ENCODE data around the gene ST14. TPM values are rescaled to one million over a fixed set of nuclear protein-coding genes. Genes with fewer than 3 reads are reported as not detected.
A peak's percentile ranks its signal among the peaks of the same experiment; 100 is the strongest.

Gene ST14
- total RNA-seq, 1 experiment from 2014 or later, result 1.8 TPM

- intact Hi-C loops (cut with micrococcal nuclease; ENCODE audit: unreplicated experiment), result no loop called here
- DNase-seq (ENCODE audit: low read depth, low spot score) (no peak), ATAC-seq (no peak)
- H3K27ac ChIP-seq (ENCODE audit: low read length), result no peak overlapping the region
- no peak overlapping the region for H3K4me3 ChIP-seq (ENCODE audit: low read depth in 2 of 2, low read length in 2 of 2)
- ChIA-PET CTCF (no interaction called here), POLR2A (no interaction called here)
- in situ Hi-C loops (cut with HindIII; ENCODE audit: low pct_unique_long_range_greater_than_20kb, low sequenced_read_pairs), result no loop called here
- H3K36me3 ChIP-seq (ENCODE audit: control insufficient read depth, insufficient read depth, low read length), result no peaks in the 10 kb centered on the region
- TF ChIP-seq SIN3A (IDR thresholded peaks at IDR 0.05; ENCODE audit: borderline replicate concordance, insufficient read depth, low read depth, low read length) (no peak), TCF7L2 (IDR thresholded peaks at IDR 0.05; ENCODE audit: low read depth, low read length) (no peak), POLR2AphosphoS5 (IDR thresholded peaks at IDR 0.05; ENCODE audit: low read depth, low read length) (no peak), CTCF (IDR thresholded peaks at IDR 0.05) (no peak), REST (IDR thresholded peaks at IDR 0.05; ENCODE audit: insufficient read depth in 1 of 2, low read depth in 2 of 2, low read length in 1 of 2) (no peak)
- no TSS peak for BruUV-seq (replicated peaks)
- no peaks in the 10 kb centered on the region; the same call in 1 of the 2 replicates for H3K27me3 ChIP-seq (ENCODE audit: control insufficient read depth, insufficient read depth, low read length)
- no peaks in the 10 kb centered on the region for H3K4me1 ChIP-seq (ENCODE audit: control insufficient read depth, insufficient read depth, low read length)
- H3K9me3 ChIP-seq (ENCODE audit: control insufficient read depth, insufficient read depth, low read depth, low read length), result no peaks in the 10 kb centered on the region
These were observed 28.5 kb downstream of the ST14 start for GRCh38 chr11:130188047-130188446.

- ATAC-seq (0 out of 2 replicates have a peak, but pooled peaks have one; percentile 38), DNase-seq (ENCODE audit: low read depth, low spot score) (no peak)
- no peaks in the 10 kb centered on the region for H3K9me3 ChIP-seq (ENCODE audit: control insufficient read depth, insufficient read depth, low read depth, low read length)
- ChIA-PET CTCF (no interaction called here), POLR2A (no interaction called here)
- H3K27me3 ChIP-seq (ENCODE audit: control insufficient read depth, insufficient read depth, low read length), result no peaks in the 10 kb centered on the region; the same call in 1 of the 2 replicates
- in situ Hi-C loops (cut with HindIII; ENCODE audit: low pct_unique_long_range_greater_than_20kb, low sequenced_read_pairs), result no loop called here
- no peak overlapping the region for H3K4me3 ChIP-seq (ENCODE audit: low read depth in 2 of 2, low read length in 2 of 2)
- TF ChIP-seq CTCF (IDR thresholded peaks at IDR 0.05) (no peak), REST (IDR thresholded peaks at IDR 0.05; ENCODE audit: insufficient read depth in 1 of 2, low read depth in 2 of 2, low read length in 1 of 2) (no peak), POLR2AphosphoS5 (IDR thresholded peaks at IDR 0.05; ENCODE audit: low read depth, low read length) (no peak), TCF7L2 (IDR thresholded peaks at IDR 0.05; ENCODE audit: low read depth, low read length) (no peak), SIN3A (IDR thresholded peaks at IDR 0.05; ENCODE audit: borderline replicate concordance, insufficient read depth, low read depth, low read length) (no peak)
- no peaks in the 10 kb centered on the region for H3K4me1 ChIP-seq (ENCODE audit: control insufficient read depth, insufficient read depth, low read length)
- intact Hi-C loops (cut with micrococcal nuclease; ENCODE audit: unreplicated experiment), result no loop called here
- no peaks in the 10 kb centered on the region for H3K36me3 ChIP-seq (ENCODE audit: control insufficient read depth, insufficient read depth, low read length)
- BruUV-seq (replicated peaks), result no TSS peak
- H3K27ac ChIP-seq (ENCODE audit: low read length), result no peak overlapping the region
These were observed 29.2 kb downstream of the ST14 start for GRCh38 chr11:130188585-130189347.
